WTC11 (cell line): Measurements from ENCODE around the gene TNFRSF13B. TPM values are rescaled to one million over a fixed set of nuclear protein-coding genes. Genes with fewer than 3 reads are reported as not detected.

ENCODE experiments used
- ATAC-seq: fragments of 200-7000 bp; cut with Tn5 transposase; 2 replicates; pipeline ENCODE4 v1.10.0; 2021; ENCODE audit warnings: mild to moderate bottlenecking, moderate library complexity
- CTCF ChIA-PET: fragments of 300-600 bp; sonication (Branson Sonifier 250); formaldehyde crosslinking; loops from one replicate; lab custom pipeline; 2021; ENCODE audit warnings: antibody characterized with exemption; lab: Charles Lee
- POLR2A ChIA-PET: fragments of 350-600 bp; sonication (Branson Sonifier 250); formaldehyde crosslinking; loops from one replicate; lab custom pipeline; 2021; ENCODE audit warnings: antibody characterized with exemption; lab: Charles Lee
- DNase-seq: peaks from one replicate; pipeline ENCODE4 v3.0.0; 2021; ENCODE audit warnings: low spot score
- H3K27ac Mint-ChIP-seq: 2 replicates; pipeline ENCODE4 v1.8.0; 2021; ENCODE audit warnings: mixed read lengths
- H3K27me3 Mint-ChIP-seq: 2 replicates; pipeline ENCODE4 v1.8.0; 2021; ENCODE audit warnings: low read depth, mild to moderate bottlenecking, moderate library complexity, mixed read lengths
- H3K36me3 Mint-ChIP-seq: 2 replicates; pipeline ENCODE4 v1.8.0; 2021; ENCODE audit warnings: mixed read lengths
- H3K4me1 Mint-ChIP-seq: 2 replicates; pipeline ENCODE4 v1.8.0; 2022; ENCODE audit warnings: mixed read lengths
- H3K4me3 Mint-ChIP-seq: 2 replicates; pipeline ENCODE4 v1.8.0; 2021; ENCODE audit warnings: mild to moderate bottlenecking, moderate library complexity, mixed read lengths
- H3K9me3 Mint-ChIP-seq: 2 replicates; pipeline ENCODE4 v1.8.0; 2021; ENCODE audit warnings: mixed read lengths
- ATF1 ChIP-seq: sonication (generic); formaldehyde crosslinking; IDR thresholded peaks from 2 replicates; pipeline ENCODE4 v1.8.1; 2023; ENCODE audit warnings: mild to moderate bottlenecking, moderate library complexity, missing genetic modification reagents
- ATF2 ChIP-seq: sonication (generic); formaldehyde crosslinking; IDR thresholded peaks from 2 replicates; pipeline ENCODE4 v1.8.1; 2022; ENCODE audit warnings: low read depth, missing genetic modification reagents, borderline replicate concordance
- CBFB ChIP-seq: sonication (generic); formaldehyde crosslinking; IDR thresholded peaks from 2 replicates; pipeline ENCODE4 v1.8.1; 2022; ENCODE audit warnings: mild to moderate bottlenecking, low read depth, missing genetic modification reagents
- EMX1 ChIP-seq: fragments of 250-450 bp; sonication (Bioruptor Pico); IDR thresholded peaks from 2 replicates; pipeline ENCODE4 v1.8.0; 2021; ENCODE audit warnings: mild to moderate bottlenecking
- ESRRA ChIP-seq: sonication (generic); formaldehyde crosslinking; IDR thresholded peaks from 2 replicates; pipeline ENCODE4 v1.8.1; 2022; ENCODE audit warnings: mild to moderate bottlenecking, missing genetic modification reagents, borderline replicate concordance
- GTF2I ChIP-seq: fragments of 250-450 bp; sonication (Bioruptor Pico); conservative IDR thresholded peaks from 2 replicates; pipeline ENCODE4 v1.4.0; 2021; ENCODE audit warnings: mild to moderate bottlenecking
- HMGA2 ChIP-seq: fragments of 250-450 bp; sonication (Bioruptor Pico); IDR thresholded peaks from 2 replicates; pipeline ENCODE4 v1.4.0; 2021; ENCODE audit warnings: mild to moderate bottlenecking, moderate library complexity
- HMGXB4 ChIP-seq: sonication (generic); formaldehyde crosslinking; IDR thresholded peaks from 2 replicates; pipeline ENCODE4 v1.8.1; 2023; ENCODE audit warnings: mild to moderate bottlenecking, moderate library complexity, missing genetic modification reagents
- JAZF1 ChIP-seq: fragments of 250-450 bp; sonication (Bioruptor Pico); IDR thresholded peaks from 2 replicates; pipeline ENCODE4 v1.9.0; 2021; ENCODE audit warnings: moderate library complexity, mild to moderate bottlenecking, inconsistent platforms
- KAT7 ChIP-seq: sonication (generic); formaldehyde crosslinking; IDR thresholded peaks from 2 replicates; pipeline ENCODE4 v1.8.1; 2023; ENCODE audit warnings: missing genetic modification reagents, mild to moderate bottlenecking, borderline replicate concordance
- MLX ChIP-seq: sonication (generic); formaldehyde crosslinking; IDR thresholded peaks from 2 replicates; pipeline ENCODE4 v1.8.1; 2023; ENCODE audit warnings: mild to moderate bottlenecking, missing genetic modification reagents, moderate library complexity
- NFATC4 ChIP-seq: fragments of 250-450 bp; sonication (Bioruptor Pico); IDR thresholded peaks from 2 replicates; pipeline ENCODE4 v1.9.0; 2021; ENCODE audit warnings: mild to moderate bottlenecking
- NR1H2 ChIP-seq: sonication (generic); formaldehyde crosslinking; IDR thresholded peaks from 2 replicates; pipeline ENCODE4 v1.9.0; 2021; ENCODE audit warnings: mild to moderate bottlenecking, moderate library complexity, missing genetic modification reagents
- RORB ChIP-seq: fragments of 250-450 bp; sonication (Bioruptor Pico); IDR thresholded peaks from 2 replicates; pipeline ENCODE4 v1.9.0; 2021; ENCODE audit warnings: mild to moderate bottlenecking
- SMAD4 ChIP-seq: sonication (generic); formaldehyde crosslinking; IDR thresholded peaks from 2 replicates; pipeline ENCODE4 v1.8.0; 2022; ENCODE audit warnings: mild to moderate bottlenecking, missing genetic modification reagents
- TEAD4 ChIP-seq: sonication (generic); formaldehyde crosslinking; IDR thresholded peaks from 2 replicates; pipeline ENCODE4 v1.8.0; 2022; ENCODE audit warnings: mild to moderate bottlenecking, missing genetic modification reagents
- ZBTB21 ChIP-seq: sonication (generic); formaldehyde crosslinking; IDR thresholded peaks from 2 replicates; pipeline ENCODE4 v1.8.1; 2023; ENCODE audit warnings: mild to moderate bottlenecking, missing genetic modification reagents, borderline replicate concordance
- ZNF219 ChIP-seq: sonication (generic); formaldehyde crosslinking; IDR thresholded peaks from 2 replicates; pipeline ENCODE4 v1.8.0; 2023; ENCODE audit warnings: missing genetic modification reagents, mild to moderate bottlenecking, borderline replicate concordance
- ZNF232 ChIP-seq: sonication (generic); formaldehyde crosslinking; IDR thresholded peaks from 2 replicates; pipeline ENCODE4 v1.8.0; 2022; ENCODE audit warnings: mild to moderate bottlenecking, missing genetic modification reagents
- ZNF263 ChIP-seq: sonication (generic); formaldehyde crosslinking; IDR thresholded peaks from 2 replicates; pipeline ENCODE4 v1.8.1; 2022; ENCODE audit warnings: low read depth, mild to moderate bottlenecking, moderate library complexity, missing genetic modification reagents
- ZNF281 ChIP-seq: sonication (generic); formaldehyde crosslinking; IDR thresholded peaks from 2 replicates; pipeline ENCODE4 v1.8.0; 2023; ENCODE audit warnings: mild to moderate bottlenecking, missing genetic modification reagents
- ZNF317 ChIP-seq: sonication (generic); formaldehyde crosslinking; IDR thresholded peaks from 2 replicates; pipeline ENCODE4 v1.8.1; 2023; ENCODE audit warnings: low read depth, mild to moderate bottlenecking, moderate library complexity, missing genetic modification reagents, borderline replicate concordance
- ZNF423 ChIP-seq: fragments of 250-450 bp; sonication (Bioruptor Pico); IDR thresholded peaks from 2 replicates; pipeline ENCODE4 v2.1.2; 2022; ENCODE audit warnings: mild to moderate bottlenecking, moderate library complexity
- ZNF425 ChIP-seq: fragments of 250-450 bp; sonication (Bioruptor Pico); conservative IDR thresholded peaks from 2 replicates; pipeline ENCODE4 v1.9.0; 2021; ENCODE audit warnings: mild to moderate bottlenecking
- ZSCAN18 ChIP-seq: fragments of 250-450 bp; sonication (Bioruptor Pico); IDR thresholded peaks from 2 replicates; pipeline ENCODE4 v2.1.2; 2022; ENCODE audit warnings: mild to moderate bottlenecking, moderate library complexity
- total RNA-seq: library from RNA; stranded (reverse); gene quantifications from 3 replicates; pipeline ENCODE4 v1.2.3, GENCODE V29; 2021

Gene TNFRSF13B
- total RNA-seq, 1 experiment from 2014 or later = not detected

- Mint-ChIP-seq H3K27ac (no peak overlapping the region; the same call in 1 of the 2 replicates), H3K36me3 (no peaks in the 10 kb centered on the region), H3K4me1 (peaks cover 5% of the 10 kb centered on the region; the same call in 1 of the 2 replicates), H3K27me3 (no peaks in the 10 kb centered on the region; the same call in 1 of the 2 replicates), H3K4me3 (no peak overlapping the region)
- ChIA-PET CTCF (no interaction called here), POLR2A (no interaction called here)
- no peak for ATAC-seq
- TF ChIP-seq NFATC4 (CRISPR knock-in tag) (no peak), ZNF232 (CRISPR knock-in tag) (no peak), ATF1 (no peak), ESRRA (no peak), NR1H2 (CRISPR knock-in tag) (no peak), SMAD4 (CRISPR knock-in tag) (no peak), ATF2 (CRISPR knock-in tag) (no peak), TEAD4 (no peak), HMGA2 (CRISPR knock-in tag) (no peak), CBFB (CRISPR knock-in tag) (no peak), ZSCAN18 (CRISPR knock-in tag) (no peak), ZNF219 (CRISPR knock-in tag) (no peak), EMX1 (CRISPR knock-in tag) (no peak), JAZF1 (CRISPR knock-in tag) (no peak)
- TF ChIP-seq, all 79 proteins: peak for 0
- H3K9me3 Mint-ChIP-seq = no peaks in the 10 kb centered on the region
- no peak for DNase-seq
These were observed 428 bp upstream of the TNFRSF13B start for GRCh38 chr17:16972346-16972745.

GRCh38 chr17:16969931-16970906 is 1.7 kb downstream of the TNFRSF13B start:
- ChIA-PET POLR2A (no interaction called here), CTCF (interaction anchor here (0.8 kb wide), 1 partner anchor 21 kb away, joined by 3 read pairs; no protein-coding TSS in a partner anchor)
- no peak overlapping the region for H3K4me3 Mint-ChIP-seq
- H3K27me3 Mint-ChIP-seq = no peaks in the 10 kb centered on the region; the same call in 1 of the 2 replicates
- no peak for DNase-seq
- H3K9me3 Mint-ChIP-seq = no peaks in the 10 kb centered on the region
- ATAC-seq = no peak
- peaks cover 8% of the 10 kb centered on the region; the same call in 1 of the 2 replicates for H3K4me1 Mint-ChIP-seq
- H3K27ac Mint-ChIP-seq = no peak overlapping the region
- H3K36me3 Mint-ChIP-seq = no peaks in the 10 kb centered on the region
- TF ChIP-seq RORB (CRISPR knock-in tag) (no peak), KAT7 (CRISPR knock-in tag) (no peak), ZBTB21 (no peak), ZNF263 (no peak), ZNF317 (CRISPR knock-in tag) (no peak), ZNF281 (no peak), ZNF423 (CRISPR knock-in tag) (no peak), MLX (CRISPR knock-in tag) (no peak), HMGXB4 (CRISPR knock-in tag) (no peak), ZNF425 (no peak), GTF2I (no peak), JAZF1 (CRISPR knock-in tag) (no peak)
